ENCODE results near the gene SPRED2. TPM values are rescaled to one million over a fixed set of nuclear protein-coding genes. Genes with fewer than 3 reads are reported as not detected.

Gene SPRED2
- total RNA-seq, 2 donors from 2014 or later: 5.6 to 9.6 TPM

DNA sequence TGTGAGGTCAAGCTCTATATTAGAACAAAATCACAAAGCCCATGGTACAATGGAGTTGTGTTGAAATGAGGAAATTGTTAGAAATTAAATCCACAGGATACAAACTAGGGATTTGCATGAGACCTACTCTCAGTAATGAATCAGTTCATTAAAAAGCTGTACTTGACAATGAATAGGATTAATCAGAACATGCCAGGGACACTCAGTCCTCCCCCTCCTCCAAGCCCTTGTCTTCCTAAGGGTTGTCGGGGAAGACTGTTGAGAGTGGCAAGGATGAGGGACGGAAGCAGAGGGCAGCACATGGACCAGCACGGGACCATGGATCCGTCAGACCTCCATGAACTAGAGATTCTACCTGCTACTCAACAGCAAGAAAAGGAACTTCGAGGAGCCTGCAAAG lies 39.8 kb downstream of the SPRED2 start:
- Mint-ChIP-seq H3K4me1 (peaks cover 16% of the 10 kb centered on the region), H3K36me3 (ENCODE audit: low read depth) (no peaks in the 10 kb centered on the region), H3K4me3 (no peak overlapping the region), H3K9me3 (no peaks in the 10 kb centered on the region), H3K27ac (no peak overlapping the region), H3K27me3 (peaks cover 4% of the 10 kb centered on the region)
- ATAC-seq (replicated peaks): no peak

GRCh38 chr2:65390134-65390533 lies 42.3 kb downstream of the SPRED2 start:
- peaks cover 4% of the 10 kb centered on the region for H3K4me1 Mint-ChIP-seq
- H3K4me3 Mint-ChIP-seq: no peak overlapping the region
- H3K9me3 Mint-ChIP-seq: no peaks in the 10 kb centered on the region
- ATAC-seq (replicated peaks): peak; percentile 74
- no peaks in the 10 kb centered on the region for H3K27me3 Mint-ChIP-seq
- peak overlapping the region; percentile 36 for H3K27ac Mint-ChIP-seq
- H3K36me3 Mint-ChIP-seq (ENCODE audit: low read depth): no peaks in the 10 kb centered on the region

DNA sequence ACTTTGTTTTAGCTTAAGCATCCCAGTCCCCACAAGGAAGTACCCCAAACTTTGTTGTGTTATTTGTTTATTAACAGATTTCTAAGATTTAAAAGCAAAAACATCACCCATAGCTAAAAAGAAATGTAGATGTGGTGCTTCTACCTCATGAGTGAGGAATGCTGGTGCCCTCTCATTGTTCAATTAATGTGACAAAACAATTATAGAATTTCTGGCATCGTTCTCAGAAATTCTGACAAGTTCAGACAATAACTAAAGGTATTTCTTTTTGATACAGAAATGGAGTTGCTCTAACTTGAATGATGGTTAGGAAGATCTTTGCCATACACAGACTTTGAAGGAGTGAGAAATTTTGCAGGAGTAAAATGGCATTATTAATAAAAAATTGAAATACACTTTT lies 42.9 kb downstream of the SPRED2 start:
- no peaks in the 10 kb centered on the region for H3K27me3 Mint-ChIP-seq
- H3K9me3 Mint-ChIP-seq: no peaks in the 10 kb centered on the region
- H3K36me3 Mint-ChIP-seq (ENCODE audit: low read depth): no peaks in the 10 kb centered on the region
- no peak for ATAC-seq (replicated peaks)
- no peak overlapping the region for H3K27ac Mint-ChIP-seq
- H3K4me3 Mint-ChIP-seq: no peak overlapping the region
- peaks cover 4% of the 10 kb centered on the region for H3K4me1 Mint-ChIP-seq

- Mint-ChIP-seq H3K27me3 (no peaks in the 10 kb centered on the region), H3K27ac (no peak overlapping the region), H3K9me3 (no peaks in the 10 kb centered on the region), H3K4me1 (peaks cover 4% of the 10 kb centered on the region), H3K36me3 (ENCODE audit: low read depth) (no peaks in the 10 kb centered on the region), H3K4me3 (no peak overlapping the region)
- ATAC-seq (replicated peaks): no peak
Observed at GRCh38 chr2:65388596-65389390, 43.6 kb downstream of the SPRED2 start.

GRCh38 chr2:65388051-65388531 lies 44.3 kb downstream of the SPRED2 start:
- no peaks in the 10 kb centered on the region for H3K9me3 Mint-ChIP-seq
- ATAC-seq (replicated peaks): no peak
- H3K27me3 Mint-ChIP-seq: no peaks in the 10 kb centered on the region
- no peak overlapping the region for H3K4me3 Mint-ChIP-seq
- peaks cover 8% of the 10 kb centered on the region for H3K4me1 Mint-ChIP-seq
- no peaks in the 10 kb centered on the region for H3K36me3 Mint-ChIP-seq (ENCODE audit: low read depth)
- H3K27ac Mint-ChIP-seq: no peak overlapping the region

- Mint-ChIP-seq H3K36me3 (ENCODE audit: low read depth) (no peaks in the 10 kb centered on the region), H3K27ac (no peak overlapping the region), H3K27me3 (no peaks in the 10 kb centered on the region), H3K4me3 (no peak overlapping the region), H3K9me3 (no peaks in the 10 kb centered on the region), H3K4me1 (peaks cover 18% of the 10 kb centered on the region)
- no peak for ATAC-seq (replicated peaks)
Observed at GRCh38 chr2:65386989-65387388, 45.4 kb downstream of the SPRED2 start.

- no peak overlapping the region for H3K4me3 Mint-ChIP-seq
- no peaks in the 10 kb centered on the region for H3K9me3 Mint-ChIP-seq
- H3K27ac Mint-ChIP-seq: no peak overlapping the region
- no peaks in the 10 kb centered on the region for H3K27me3 Mint-ChIP-seq
- no peaks in the 10 kb centered on the region for H3K36me3 Mint-ChIP-seq (ENCODE audit: low read depth)
- no peak for ATAC-seq (replicated peaks)
- peaks cover 23% of the 10 kb centered on the region for H3K4me1 Mint-ChIP-seq
Observed at GRCh38 chr2:65386344-65386743, 46.1 kb downstream of the SPRED2 start.

GRCh38 chr2:65383541-65384488 lies 48.6 kb downstream of the SPRED2 start:
- Mint-ChIP-seq H3K4me3 (peak overlapping the region; percentile 52), H3K9me3 (no peaks in the 10 kb centered on the region), H3K27me3 (no peaks in the 10 kb centered on the region), H3K36me3 (ENCODE audit: low read depth) (no peaks in the 10 kb centered on the region), H3K27ac (no peak overlapping the region), H3K4me1 (peaks cover 19% of the 10 kb centered on the region)
- ATAC-seq (replicated peaks): no peak

DNA sequence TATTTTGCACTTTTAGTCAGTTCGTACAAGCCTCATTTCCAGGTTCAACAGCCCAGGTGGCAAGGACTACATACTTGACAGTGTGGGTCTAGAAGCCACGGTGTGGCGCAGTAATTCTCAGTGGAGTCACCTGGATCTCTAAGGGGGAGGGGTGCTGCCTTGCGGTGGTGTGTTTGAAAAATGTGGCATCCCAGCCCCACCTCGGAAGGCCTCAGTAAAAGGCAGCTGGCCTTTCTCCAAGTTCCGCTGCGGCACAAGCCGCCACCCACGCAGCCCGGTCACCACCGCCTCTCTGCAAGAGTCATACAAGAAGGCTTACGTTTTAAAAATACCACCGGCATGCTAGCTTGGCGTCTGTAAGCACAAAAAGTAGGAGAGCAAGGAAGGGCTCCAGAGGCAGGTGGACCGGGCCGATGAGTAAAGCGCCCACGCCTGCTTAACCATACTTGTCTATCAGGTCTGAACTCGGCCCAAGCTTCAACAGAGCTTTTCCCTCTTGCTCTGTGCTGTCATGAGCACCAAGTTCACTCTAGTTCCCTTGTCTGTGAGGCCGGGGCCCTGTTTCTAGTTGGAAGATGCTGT lies 49.5 kb downstream of the SPRED2 start:
- Mint-ChIP-seq H3K36me3 (ENCODE audit: low read depth) (no peaks in the 10 kb centered on the region), H3K4me3 (peak overlapping the region; percentile 52), H3K9me3 (no peaks in the 10 kb centered on the region), H3K27ac (peak overlapping the region; percentile 40), H3K27me3 (no peaks in the 10 kb centered on the region), H3K4me1 (peaks cover 19% of the 10 kb centered on the region)
- ATAC-seq (replicated peaks): peak; percentile 92

- Mint-ChIP-seq H3K9me3 (no peaks in the 10 kb centered on the region), H3K36me3 (ENCODE audit: low read depth) (no peaks in the 10 kb centered on the region), H3K4me3 (peak overlapping the region; percentile 52), H3K27ac (peak overlapping the region; percentile 40), H3K4me1 (peaks cover 19% of the 10 kb centered on the region), H3K27me3 (no peaks in the 10 kb centered on the region)
- no peak for ATAC-seq (replicated peaks)
Observed at GRCh38 chr2:65382323-65382722, 50.1 kb downstream of the SPRED2 start.

GRCh38 chr2:65381607-65382051 lies 50.8 kb downstream of the SPRED2 start:
- H3K27me3 Mint-ChIP-seq: no peaks in the 10 kb centered on the region
- H3K36me3 Mint-ChIP-seq (ENCODE audit: low read depth): no peaks in the 10 kb centered on the region
- H3K9me3 Mint-ChIP-seq: no peaks in the 10 kb centered on the region
- H3K4me3 Mint-ChIP-seq: peak overlapping the region; percentile 52
- no peak overlapping the region for H3K27ac Mint-ChIP-seq
- H3K4me1 Mint-ChIP-seq: peaks cover 19% of the 10 kb centered on the region
- ATAC-seq (replicated peaks): no peak

- no peak for ATAC-seq (replicated peaks)
- no peak overlapping the region for H3K4me3 Mint-ChIP-seq
- H3K36me3 Mint-ChIP-seq (ENCODE audit: low read depth): no peaks in the 10 kb centered on the region
- no peaks in the 10 kb centered on the region for H3K9me3 Mint-ChIP-seq
- peaks cover 19% of the 10 kb centered on the region for H3K4me1 Mint-ChIP-seq
- H3K27ac Mint-ChIP-seq: no peak overlapping the region
- no peaks in the 10 kb centered on the region for H3K27me3 Mint-ChIP-seq
Observed at GRCh38 chr2:65380255-65380654, 52.1 kb downstream of the SPRED2 start.

DNA sequence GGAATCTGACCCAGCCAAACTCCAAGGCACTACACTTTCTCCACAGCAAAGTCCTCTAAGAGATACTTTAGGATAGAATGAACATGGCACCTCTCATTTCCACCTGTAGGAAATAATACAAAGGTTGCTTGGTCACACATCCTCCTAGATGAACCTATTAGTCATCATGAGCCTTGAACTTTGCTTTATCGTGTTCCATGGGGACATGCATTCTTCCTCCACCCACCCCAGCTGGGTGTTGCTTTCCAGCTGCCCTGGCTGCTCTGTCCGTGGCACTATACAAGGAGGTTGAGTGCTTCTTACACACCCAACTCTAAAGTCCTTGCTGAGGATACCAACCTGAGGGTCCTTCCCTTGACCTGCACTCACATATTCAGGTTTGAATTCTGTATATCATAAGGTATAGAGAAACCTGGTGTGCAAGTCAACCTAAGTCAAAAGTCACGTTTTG lies 52.7 kb downstream of the SPRED2 start:
- peaks cover 19% of the 10 kb centered on the region for H3K4me1 Mint-ChIP-seq

GRCh38 chr2:65379223-65379622 lies 53.2 kb downstream of the SPRED2 start:
- ATAC-seq (replicated peaks): no peak
- no peak overlapping the region for H3K27ac Mint-ChIP-seq
- H3K27me3 Mint-ChIP-seq: no peaks in the 10 kb centered on the region
- H3K4me1 Mint-ChIP-seq: peaks cover 19% of the 10 kb centered on the region
- no peaks in the 10 kb centered on the region for H3K9me3 Mint-ChIP-seq
- no peak overlapping the region for H3K4me3 Mint-ChIP-seq
- H3K36me3 Mint-ChIP-seq (ENCODE audit: low read depth): no peaks in the 10 kb centered on the region

More for the DNA sequence above, 52.7 kb downstream of the SPRED2 start:
- no peaks in the 10 kb centered on the region for H3K9me3 Mint-ChIP-seq
- ATAC-seq (replicated peaks): no peak
- H3K4me3 Mint-ChIP-seq: no peak overlapping the region
- H3K27me3 Mint-ChIP-seq: no peaks in the 10 kb centered on the region
- H3K36me3 Mint-ChIP-seq (ENCODE audit: low read depth): no peaks in the 10 kb centered on the region
- no peak overlapping the region for H3K27ac Mint-ChIP-seq
